Activated T-cell treated with anti-CD3 and anti-CD28 coated beads, Interleukin-2, amount 50 U/mL, for 24 hours (primary cell): ENCODE measurements around the gene DDR1.
"Not testable (repeated sequence)": the region's sequence is repeated elsewhere in the genome, so short reads cannot be mapped to it uniquely, and the experiment has no call there.

Source experiments
- DNase-seq: peaks from one replicate; pipeline ENCODE4 v3.0.0-alpha.2; 2020
- H3K27ac Mint-ChIP-seq: 2 replicates; pipeline ENCODE4 v1.8.0; 2020; ENCODE audit warnings: mild to moderate bottlenecking, mixed read lengths
- H3K27me3 Mint-ChIP-seq: 2 replicates; pipeline ENCODE4 v1.8.0; 2020; ENCODE audit warnings: mixed read lengths
- H3K36me3 Mint-ChIP-seq: 2 replicates; pipeline ENCODE4 v1.8.0; 2020; ENCODE audit warnings: low read depth, mixed read lengths
- H3K4me1 Mint-ChIP-seq: 2 replicates; pipeline ENCODE4 v1.8.0; 2020; ENCODE audit warnings: low read depth, mixed read lengths
- H3K4me3 Mint-ChIP-seq: 2 replicates; pipeline ENCODE4 v1.8.0; 2020; ENCODE audit warnings: mild to moderate bottlenecking, moderate library complexity, mixed read lengths
- H3K9me3 Mint-ChIP-seq: 2 replicates; pipeline ENCODE4 v1.8.0; 2020; ENCODE audit warnings: mixed read lengths

DDR1 gene

DNA sequence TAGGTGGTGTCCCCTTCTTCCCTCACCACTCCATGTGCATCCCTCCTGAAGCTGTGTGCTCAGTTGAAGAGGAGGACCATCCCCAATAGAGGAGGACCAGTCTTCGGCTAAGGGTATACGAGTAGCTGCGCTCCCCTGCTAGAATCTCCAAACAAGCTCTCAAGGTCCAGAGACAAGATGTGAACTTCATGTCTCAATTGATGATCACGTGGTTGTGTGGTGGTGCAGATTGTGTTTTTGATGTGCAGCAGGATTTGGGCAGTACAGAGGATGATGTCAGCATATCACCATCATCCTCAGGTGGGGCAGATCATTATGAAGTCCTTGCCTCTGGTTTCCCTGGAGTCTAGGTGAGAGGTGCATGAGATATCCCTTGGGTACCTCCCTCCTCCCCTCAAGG is 20.0 kb upstream of the DDR1 start:
- Mint-ChIP-seq H3K4me3 (no peak overlapping the region), H3K36me3 (peaks cover 10% of the 10 kb centered on the region), H3K27me3 (no peaks in the 10 kb centered on the region), H3K9me3 (peaks cover 15% of the 10 kb centered on the region), H3K4me1 (peaks cover 14% of the 10 kb centered on the region), H3K27ac (no peak overlapping the region)
- no peak for DNase-seq

DNA sequence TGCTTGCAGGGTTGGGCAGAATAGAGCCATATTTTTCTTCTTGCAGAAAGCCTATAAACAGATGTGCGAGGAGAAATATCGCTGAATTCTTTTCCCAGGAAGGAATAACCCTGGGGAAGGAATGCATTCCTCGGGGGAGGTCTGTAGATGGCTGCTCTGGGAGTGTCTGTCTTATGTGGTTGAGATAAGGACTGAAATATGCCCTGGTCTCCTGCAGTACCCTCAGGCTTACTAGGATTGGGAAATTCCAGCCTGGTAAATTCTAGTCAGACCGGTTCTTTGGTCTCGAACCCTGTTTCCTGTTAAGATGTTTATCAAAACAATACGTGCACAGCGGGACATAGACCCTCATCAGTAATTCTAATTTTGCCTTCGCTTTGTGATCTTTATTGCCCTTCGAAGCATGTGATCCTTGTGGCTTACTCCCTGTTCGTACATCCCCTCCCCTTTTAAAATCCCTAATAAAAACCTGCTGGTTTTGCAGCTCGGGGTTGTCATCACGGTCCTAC is 15.0 kb upstream of the DDR1 start:
- not testable (repeated sequence) for H3K4me3 Mint-ChIP-seq, H3K36me3 Mint-ChIP-seq, DNase-seq, H3K27me3 Mint-ChIP-seq, H3K27ac Mint-ChIP-seq
- H3K9me3 Mint-ChIP-seq, result peaks cover 19% of the 10 kb centered on the region
- peaks cover 22% of the 10 kb centered on the region for H3K4me1 Mint-ChIP-seq

DNA sequence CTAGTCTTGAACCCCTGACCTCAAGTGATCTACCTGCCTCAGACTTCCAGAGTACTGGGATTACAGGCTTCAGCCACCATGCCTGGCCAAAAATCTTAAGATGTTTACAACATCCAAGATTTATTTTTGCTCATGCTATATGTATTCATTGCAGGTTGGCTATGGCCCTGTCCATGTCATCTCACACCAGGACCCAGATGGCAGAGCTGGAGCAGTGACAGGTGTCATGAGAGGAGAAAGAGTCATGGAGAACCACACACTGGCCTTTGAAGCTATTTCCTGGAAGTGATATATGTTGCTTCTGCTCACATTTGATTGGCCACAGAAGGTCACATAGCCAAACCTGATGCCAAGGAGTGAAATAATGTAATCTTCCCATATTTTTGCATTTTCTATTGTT is 13.8 kb upstream of the DDR1 start:
- H3K4me3 Mint-ChIP-seq, result no peak overlapping the region
- peaks cover 19% of the 10 kb centered on the region for H3K9me3 Mint-ChIP-seq
- H3K36me3 Mint-ChIP-seq, result peaks cover 7% of the 10 kb centered on the region
- H3K27ac Mint-ChIP-seq, result peak overlapping the region; percentile 91
- no peaks in the 10 kb centered on the region for H3K27me3 Mint-ChIP-seq
- H3K4me1 Mint-ChIP-seq, result peaks cover 27% of the 10 kb centered on the region
- DNase-seq, result peak; percentile 30

DNA sequence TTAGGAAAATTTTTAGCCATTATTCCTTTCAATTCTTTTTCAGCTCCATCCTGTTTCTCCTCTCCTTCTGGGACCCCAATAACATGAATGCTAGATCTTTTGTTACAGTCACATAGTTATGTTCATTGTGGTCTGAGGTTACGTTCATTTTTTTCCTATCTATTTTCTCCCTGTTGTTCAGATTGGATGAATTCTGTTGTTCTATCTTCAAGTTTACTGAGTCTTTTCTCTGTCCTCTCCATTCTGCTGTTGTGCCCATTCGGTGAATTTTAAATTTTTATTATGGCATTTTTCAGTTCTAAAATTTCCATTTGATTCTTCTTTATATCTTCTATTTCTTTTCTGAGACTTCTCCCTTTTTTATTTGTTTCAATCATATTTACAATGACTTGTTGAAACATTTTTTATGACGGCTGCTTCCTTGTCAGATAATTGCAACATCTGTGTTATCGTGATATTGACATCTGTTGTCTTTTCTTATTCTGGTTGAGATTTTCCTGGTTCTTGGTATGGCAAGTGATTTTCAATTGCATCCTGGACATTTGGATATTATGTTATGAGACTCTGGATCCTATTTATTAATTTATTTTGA is 12.6 kb upstream of the DDR1 start:
- peaks cover 36% of the 10 kb centered on the region for H3K4me1 Mint-ChIP-seq
- H3K27ac Mint-ChIP-seq, result peak overlapping the region; percentile 91
- DNase-seq, result no peak
- H3K9me3 Mint-ChIP-seq, result peaks cover 19% of the 10 kb centered on the region
- peaks cover 7% of the 10 kb centered on the region for H3K36me3 Mint-ChIP-seq
- H3K27me3 Mint-ChIP-seq, result no peaks in the 10 kb centered on the region
- H3K4me3 Mint-ChIP-seq, result no peak overlapping the region

DNA sequence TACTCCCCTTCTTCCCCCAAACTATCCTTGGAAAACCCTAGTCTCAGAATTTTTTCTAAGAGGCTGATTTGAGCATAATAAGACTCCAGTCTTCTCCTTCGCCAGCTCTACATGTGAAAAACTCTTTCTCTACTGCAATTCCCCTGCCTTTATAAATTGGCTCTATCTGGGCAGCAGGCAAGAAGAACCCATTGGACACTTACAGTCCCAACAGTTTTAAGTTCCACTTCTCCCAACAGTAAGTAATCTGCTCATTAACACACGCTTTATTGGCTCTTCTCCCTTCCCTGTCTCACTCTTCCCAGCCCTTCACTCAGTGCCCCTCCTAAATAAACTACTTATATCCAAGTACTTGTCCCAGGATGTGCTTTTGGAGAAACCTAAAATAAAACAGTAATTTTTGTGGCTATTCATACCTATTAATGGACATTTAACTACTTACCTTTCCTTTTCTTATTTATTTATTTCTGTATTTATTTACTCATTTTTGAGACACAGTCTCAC is 11.1 kb upstream of the DDR1 start:
- peaks cover 19% of the 10 kb centered on the region for H3K9me3 Mint-ChIP-seq
- no peaks in the 10 kb centered on the region for H3K27me3 Mint-ChIP-seq
- DNase-seq, result no peak
- H3K4me1 Mint-ChIP-seq, result peaks cover 48% of the 10 kb centered on the region
- H3K36me3 Mint-ChIP-seq, result peaks cover 7% of the 10 kb centered on the region
- no peak overlapping the region for H3K27ac Mint-ChIP-seq
- H3K4me3 Mint-ChIP-seq, result no peak overlapping the region

DNA sequence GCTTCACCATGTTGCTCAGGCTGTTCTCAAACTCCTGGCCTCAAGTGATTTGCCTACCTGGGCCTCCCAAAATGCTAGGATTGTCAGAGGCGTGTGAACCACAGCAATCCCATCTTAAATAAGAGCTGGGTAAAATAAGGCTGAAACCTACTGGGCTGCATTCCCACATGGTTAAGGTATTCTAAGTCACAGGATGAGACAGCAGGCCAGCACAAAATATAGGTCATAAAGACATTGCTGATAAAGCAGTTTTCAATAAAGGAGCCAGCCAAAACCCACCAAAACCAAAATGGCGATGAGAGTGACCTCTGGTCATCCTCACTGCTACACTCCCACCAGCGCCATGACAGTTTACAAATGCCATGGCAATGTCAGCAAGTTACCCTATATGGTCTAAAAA is 10.5 kb upstream of the DDR1 start:
- H3K27ac Mint-ChIP-seq, H3K4me3 Mint-ChIP-seq, DNase-seq, H3K36me3 Mint-ChIP-seq, H3K27me3 Mint-ChIP-seq: not testable (repeated sequence)
- Mint-ChIP-seq H3K9me3 (peaks cover 16% of the 10 kb centered on the region), H3K4me1 (peaks cover 54% of the 10 kb centered on the region)

DNA sequence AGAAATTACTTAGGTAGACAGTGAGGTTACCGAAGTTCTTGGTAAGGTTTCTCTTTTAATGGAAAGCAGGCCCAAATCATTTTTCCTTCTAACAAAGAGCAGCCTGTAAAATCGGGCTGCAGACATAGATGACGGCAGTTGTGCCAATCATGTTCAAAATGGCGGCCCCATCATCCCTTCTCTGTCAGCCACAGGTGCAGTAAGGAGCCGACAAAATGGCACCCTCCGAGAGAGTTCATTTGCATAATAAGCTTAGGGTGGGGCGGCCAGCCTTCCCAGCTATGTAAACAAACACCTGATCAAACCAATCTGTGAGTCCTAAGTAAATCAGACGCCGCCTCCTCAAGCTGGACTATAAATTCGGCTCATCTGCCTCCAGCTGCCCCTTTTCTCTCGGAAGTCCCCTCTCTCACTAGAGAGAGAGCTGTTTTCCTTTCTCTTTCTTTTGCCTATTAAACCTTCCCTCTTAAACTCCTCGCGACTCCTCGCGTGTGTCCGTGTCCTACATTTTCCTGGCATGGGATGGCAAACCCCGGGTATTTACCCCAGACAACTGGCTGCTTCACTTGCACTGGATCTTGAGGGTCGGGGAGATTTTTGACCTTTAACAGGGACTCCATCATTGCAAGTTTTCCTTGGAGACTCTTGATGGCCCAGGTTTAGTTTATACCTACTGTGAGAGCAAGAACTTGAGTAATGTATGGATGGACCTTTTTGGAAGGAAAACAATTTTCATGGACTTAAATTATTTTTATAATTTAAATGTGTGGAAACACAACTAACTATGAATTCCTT is 8.9 kb upstream of the DDR1 start:
- Mint-ChIP-seq H3K9me3 (peaks cover 5% of the 10 kb centered on the region), H3K36me3 (peaks cover 5% of the 10 kb centered on the region), H3K27me3 (no peaks in the 10 kb centered on the region), H3K4me3 (no peak overlapping the region), H3K27ac (peak overlapping the region; percentile 8), H3K4me1 (peaks cover 53% of the 10 kb centered on the region)
- peak; percentile 25 for DNase-seq

DNA sequence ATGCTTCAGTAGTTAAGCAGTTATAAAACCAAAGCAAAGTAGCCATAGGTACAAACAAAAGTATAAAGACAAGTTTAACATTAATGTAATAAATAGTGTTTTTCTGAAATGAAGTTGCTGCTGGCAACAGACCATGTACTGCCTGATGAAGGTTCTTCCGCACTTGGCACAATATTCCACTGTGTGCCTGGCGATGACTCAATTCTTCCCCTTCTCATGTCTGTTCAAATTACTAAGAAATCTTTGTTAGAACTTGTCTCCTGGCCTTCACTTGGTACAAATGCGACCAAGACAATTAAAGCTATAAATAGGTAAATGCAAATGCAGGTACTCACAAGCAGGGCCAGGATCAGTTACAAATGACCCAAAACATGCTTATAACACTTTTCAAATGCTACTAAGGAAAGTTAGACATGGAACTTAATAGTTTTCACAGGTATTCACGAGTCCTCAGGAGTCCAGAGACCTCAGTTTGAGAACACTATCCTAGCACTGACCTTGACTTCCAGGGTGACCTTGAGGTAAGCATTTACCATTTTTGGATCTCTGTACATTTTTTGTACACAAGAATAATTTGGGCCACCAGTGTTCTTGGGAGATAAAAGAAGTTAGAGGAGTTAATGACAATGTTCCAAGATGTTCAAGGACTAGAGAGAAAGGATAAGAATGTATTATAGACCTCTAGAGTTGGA is 8.1 kb upstream of the DDR1 start:
- H3K27ac Mint-ChIP-seq, result peak overlapping the region; percentile 93
- no peak for DNase-seq
- H3K4me1 Mint-ChIP-seq, result peaks cover 46% of the 10 kb centered on the region
- H3K9me3 Mint-ChIP-seq, result no peaks in the 10 kb centered on the region
- H3K36me3 Mint-ChIP-seq, result peaks cover 2% of the 10 kb centered on the region
- no peak overlapping the region for H3K4me3 Mint-ChIP-seq
- H3K27me3 Mint-ChIP-seq, result no peaks in the 10 kb centered on the region

DNA sequence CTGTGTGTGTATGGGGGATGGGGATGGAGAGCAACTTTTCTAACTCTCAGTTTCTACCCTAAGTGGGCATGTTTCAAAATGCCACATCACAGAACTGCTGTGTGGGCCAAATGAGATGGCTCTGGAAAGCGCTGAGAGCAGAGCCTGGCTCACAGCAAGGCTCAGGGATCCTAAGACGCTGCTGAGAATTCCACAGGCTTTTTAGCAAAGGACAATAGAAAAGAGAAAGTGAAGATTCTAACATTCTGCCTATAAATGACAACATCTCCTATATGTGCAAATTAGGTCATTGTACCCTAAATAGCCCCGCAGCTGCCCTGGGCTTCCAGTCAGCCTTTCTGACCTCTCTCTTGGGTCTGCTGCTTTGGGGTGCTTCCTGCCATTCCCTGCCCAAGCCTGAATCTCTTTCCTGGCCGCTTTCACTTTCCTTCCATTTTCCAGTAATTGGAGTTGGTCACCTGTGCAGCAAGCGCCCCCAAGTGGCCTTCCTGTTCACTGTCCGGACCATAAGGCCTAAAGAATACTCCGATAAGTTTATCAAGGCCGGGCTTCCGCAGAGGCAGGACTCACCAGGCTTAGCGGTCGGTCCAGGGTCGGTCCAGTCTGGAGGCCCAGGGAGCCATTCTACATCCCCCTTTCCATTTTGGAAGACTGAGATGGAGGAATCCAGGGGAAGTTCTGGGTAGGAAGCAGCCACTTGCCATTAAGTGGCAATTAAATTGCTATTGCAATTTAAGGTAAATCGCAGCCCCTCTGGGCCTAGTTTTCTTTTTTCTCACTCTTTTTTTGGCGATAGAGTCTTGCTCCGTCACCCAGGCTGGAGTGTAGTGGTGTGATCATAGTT is 6.7 kb upstream of the DDR1 start:
- peak overlapping the region; percentile 72 for H3K4me3 Mint-ChIP-seq
- peaks cover 33% of the 10 kb centered on the region for H3K4me1 Mint-ChIP-seq

DNA sequence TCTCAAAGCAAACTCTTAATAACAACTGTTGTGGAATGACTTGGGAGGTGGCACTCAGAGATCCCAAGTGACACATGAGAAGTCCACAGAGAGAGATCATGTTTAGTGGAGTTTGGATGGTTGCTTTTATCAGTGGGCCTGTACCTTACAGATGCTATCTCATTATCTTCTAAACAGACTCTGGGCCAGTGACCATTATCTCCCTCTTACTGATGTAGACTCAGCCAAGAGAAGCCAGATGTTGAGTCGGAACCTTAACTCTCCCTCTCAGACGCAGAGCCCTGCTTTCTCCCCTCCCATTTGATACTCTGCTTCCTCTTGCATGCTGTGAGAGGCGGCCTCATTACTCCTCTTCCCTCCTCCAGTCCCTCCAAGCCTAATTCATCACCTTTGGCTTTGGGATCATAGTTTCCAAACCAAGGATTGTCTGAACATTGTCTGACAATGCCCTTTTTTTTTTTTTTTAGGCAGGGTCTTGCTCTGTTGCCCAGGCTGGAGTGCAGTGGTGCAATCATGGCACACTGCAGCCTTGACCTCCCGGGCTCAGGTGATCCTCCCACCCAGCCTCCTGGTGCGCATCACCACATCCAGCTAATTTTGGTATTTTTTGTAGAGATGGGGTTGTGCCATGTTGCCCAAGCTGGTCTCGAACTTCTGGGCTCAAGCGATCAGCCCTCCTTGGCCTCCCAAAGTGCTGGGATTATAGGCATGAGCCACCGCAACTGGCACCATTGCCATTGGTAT is 4.5 kb upstream of the DDR1 start:
- DNase-seq, result no peak
- Mint-ChIP-seq H3K27ac (no peak overlapping the region), H3K4me1 (peaks cover 45% of the 10 kb centered on the region), H3K27me3 (no peaks in the 10 kb centered on the region), H3K36me3 (no peaks in the 10 kb centered on the region), H3K4me3 (no peak overlapping the region), H3K9me3 (no peaks in the 10 kb centered on the region)

More for the DNA sequence above, 6.7 kb upstream of the DDR1 start:
- H3K36me3 Mint-ChIP-seq, result no peaks in the 10 kb centered on the region
- H3K27ac Mint-ChIP-seq, result peak overlapping the region; percentile 93
- no peaks in the 10 kb centered on the region for H3K27me3 Mint-ChIP-seq
- H3K9me3 Mint-ChIP-seq, result no peaks in the 10 kb centered on the region
- peak; percentile 83 for DNase-seq

DNA sequence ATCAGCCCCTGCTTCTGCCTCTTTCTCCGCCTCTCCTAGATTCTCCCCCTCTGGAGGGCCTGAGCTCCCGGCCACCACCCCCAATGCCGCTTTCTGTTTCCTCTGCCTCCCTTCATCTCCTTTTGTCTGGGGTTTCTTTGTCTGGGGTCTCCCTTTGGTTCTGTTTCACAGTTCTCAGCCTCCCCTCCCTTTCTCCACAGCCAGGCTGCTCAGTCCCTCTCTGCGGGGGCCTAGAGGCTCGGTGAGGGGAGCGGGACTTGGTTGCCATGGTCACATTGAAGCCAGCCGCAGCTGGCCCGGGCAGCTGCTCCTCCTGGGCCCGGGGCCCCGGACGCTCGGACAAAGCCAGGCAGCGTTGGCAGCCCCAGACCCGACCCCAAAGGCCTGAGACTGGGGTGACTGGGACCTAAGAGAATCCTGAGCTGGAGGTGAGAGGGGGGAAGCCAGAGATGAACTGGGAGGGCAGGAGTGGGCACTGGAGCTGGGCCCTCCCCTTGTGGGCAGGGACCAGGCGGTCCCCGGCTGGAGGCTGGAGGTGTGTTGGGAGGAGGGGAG is 3.5 kb upstream of the DDR1 start:
- Mint-ChIP-seq H3K4me3 (no peak overlapping the region), H3K36me3 (no peaks in the 10 kb centered on the region), H3K9me3 (no peaks in the 10 kb centered on the region), H3K27ac (no peak overlapping the region), H3K27me3 (no peaks in the 10 kb centered on the region), H3K4me1 (peaks cover 47% of the 10 kb centered on the region)
- DNase-seq, result no peak

DNA sequence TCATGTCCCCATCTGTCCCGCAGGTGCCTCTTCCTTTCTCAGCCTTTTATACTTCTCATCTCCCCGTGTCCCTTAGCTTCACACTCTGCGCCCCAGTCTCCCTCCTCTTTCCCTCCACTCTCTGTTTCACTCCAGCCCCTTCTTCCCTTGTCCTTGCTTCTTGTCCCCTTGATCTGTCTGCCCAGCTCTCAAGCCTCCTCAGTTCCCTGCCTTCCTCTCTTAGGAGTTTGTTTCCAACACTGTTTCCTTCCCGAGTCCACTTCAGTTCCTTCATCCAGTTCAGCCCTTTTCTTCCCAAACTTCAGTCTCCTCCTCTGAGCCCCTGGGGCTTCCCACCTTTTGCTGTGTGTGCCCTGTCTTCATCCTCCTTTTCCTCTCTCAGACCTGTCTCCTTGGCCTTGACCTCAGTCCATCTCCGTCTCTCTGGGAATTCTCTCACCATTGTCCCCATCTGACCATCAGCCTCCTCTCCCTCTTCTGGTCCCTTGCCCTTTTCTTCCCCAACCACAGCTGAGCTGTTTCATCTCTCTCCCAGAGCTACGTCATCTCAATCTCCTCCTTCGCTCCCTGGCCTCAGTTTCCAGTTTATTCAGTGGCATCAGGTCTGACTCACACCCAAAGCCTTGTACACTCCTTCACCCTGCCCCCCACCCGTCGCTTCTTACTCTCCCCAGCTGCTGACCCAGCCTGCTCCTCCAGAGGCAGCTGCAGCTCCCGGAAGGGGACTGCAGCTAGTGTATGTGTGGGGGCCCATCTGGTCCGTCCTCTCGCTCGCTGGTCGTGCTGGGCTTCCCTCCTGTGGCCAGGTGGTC is 2.7 kb upstream of the DDR1 start:
- Mint-ChIP-seq H3K4me3 (no peak overlapping the region), H3K27me3 (no peaks in the 10 kb centered on the region), H3K27ac (no peak overlapping the region), H3K9me3 (no peaks in the 10 kb centered on the region), H3K4me1 (peaks cover 49% of the 10 kb centered on the region), H3K36me3 (no peaks in the 10 kb centered on the region)
- DNase-seq, result no peak
